ENCODE measurements around the gene S100P.

Gene S100P

GRCh38 chr4:6673660-6674499 is 19.8 kb upstream of the S100P start:
- DNase-seq: peak; percentile 90 to 92

GRCh38 chr4:6674500-6675149 is 19.1 kb upstream of the S100P start:
- DNase-seq: no peak

- DNase-seq: no peak
These were observed 16.7 kb upstream of the S100P start for GRCh38 chr4:6676722-6677558.

DNA sequence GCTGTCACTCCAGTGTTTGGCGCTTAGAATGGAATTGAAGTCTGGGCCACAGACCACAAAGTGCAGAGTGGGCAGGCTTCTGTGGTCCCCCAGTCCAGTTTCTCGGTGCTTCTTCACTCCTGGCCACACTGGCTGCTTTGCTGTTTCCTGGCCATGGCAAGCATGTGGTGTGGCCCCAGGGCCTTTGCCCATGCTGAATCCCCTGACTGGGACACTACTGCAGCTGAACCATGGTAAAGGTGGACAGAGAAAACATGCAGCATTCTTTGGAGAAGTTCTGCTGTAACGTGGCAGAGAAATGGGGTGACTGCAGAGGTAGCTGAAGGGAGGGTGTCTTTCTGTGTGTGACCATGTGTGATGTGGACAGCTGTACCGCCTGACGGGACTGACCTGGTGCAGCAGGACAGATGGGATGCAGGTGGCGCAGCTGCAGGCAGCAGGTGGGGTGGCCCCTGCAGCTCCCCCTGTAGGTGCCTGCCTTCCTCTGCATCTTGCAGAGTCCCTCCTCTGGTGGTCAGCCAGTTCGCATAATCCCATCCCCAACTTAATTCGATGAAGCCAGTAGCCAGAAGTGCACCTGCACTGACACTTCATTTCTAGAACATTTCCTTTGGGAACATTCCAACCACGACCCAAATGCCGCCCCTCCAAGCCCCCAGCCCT is 13.2 kb upstream of the S100P start:
- DNase-seq: no peak

GRCh38 chr4:6681191-6681590 is 12.5 kb upstream of the S100P start:
- DNase-seq: no peak

- no peak for DNase-seq
These were observed 10.7 kb upstream of the S100P start for GRCh38 chr4:6682862-6683590.

- no peak for DNase-seq
These were observed 9.0 kb upstream of the S100P start for GRCh38 chr4:6684656-6685055.

GRCh38 chr4:6686104-6686787 is 7.4 kb upstream of the S100P start:
- DNase-seq: no peak

GRCh38 chr4:6687947-6688878 is 5.5 kb upstream of the S100P start:
- no peak for DNase-seq

DNA sequence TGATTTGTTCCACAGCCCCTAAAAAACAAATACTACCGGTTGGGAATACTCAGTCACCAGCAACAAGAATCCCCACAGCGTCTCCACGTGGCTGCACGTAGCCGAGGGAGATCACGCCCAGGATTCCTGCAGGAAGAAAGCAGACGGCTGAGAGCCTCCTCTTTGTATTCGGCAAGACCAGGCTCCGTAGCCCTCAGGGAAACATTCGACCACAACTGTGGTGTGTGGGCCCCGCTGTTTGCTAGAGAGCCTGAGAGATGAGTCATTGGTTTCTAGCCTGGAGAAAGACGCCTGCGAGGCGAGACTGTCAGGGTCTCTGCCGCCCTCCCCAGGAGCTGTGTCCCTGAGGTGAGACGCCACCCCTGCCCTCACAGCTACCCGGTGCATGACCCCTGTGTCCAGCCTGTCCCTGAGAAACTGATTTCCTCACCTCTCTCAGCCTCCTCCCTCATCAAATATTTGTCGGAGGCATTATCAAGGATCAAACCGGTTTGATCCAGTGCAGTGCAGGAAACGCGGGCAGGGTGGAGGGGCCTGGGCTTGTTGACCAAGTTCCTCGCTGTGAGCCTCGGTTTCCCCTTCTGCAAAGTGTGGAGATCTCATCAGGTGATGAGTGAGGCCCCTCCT is 4.7 kb upstream of the S100P start:
- DNase-seq: no peak

GRCh38 chr4:6689506-6689960 is 4.1 kb upstream of the S100P start:
- no peak for DNase-seq

DNA sequence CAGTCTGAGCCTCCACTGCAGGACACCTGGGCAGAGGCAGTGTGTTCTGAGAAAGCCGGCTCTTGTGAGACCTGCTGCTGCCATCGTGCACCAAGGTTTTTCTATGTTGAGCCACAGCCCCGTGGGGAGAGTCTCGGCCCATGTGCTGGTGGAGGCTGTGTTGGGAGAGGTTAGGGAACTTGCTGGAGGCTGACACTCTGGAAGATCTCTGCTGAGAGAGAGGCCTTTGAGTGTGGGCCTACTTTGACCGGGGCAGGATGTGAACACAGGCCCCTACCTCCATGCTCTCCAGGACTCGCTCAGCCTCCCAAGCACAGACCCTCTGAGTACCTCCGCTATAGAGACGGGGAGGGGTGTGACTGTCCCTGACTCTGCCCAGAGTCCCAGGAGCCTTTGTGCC is 1.3 kb upstream of the S100P start:
- DNase-seq: no peak

DNA sequence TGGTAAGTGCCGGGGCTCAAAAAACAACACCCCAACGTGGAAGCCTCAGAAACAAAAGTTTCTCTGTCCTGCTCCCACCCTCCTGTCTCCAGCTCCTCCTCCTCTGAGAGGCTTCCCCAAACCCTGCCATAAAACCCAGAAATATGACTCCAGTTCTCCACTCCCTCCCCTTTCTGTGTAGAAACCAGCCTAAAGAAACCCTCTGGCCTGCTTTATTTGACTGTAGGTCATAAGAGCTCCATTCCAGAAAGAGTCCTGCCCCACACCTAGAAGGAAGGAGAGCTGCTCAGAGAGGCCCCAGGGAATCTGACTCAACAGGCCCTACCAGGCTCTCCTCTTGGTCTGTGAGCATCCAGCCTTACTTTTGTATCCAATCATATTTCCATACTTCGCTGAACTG is 872 bp upstream of the S100P start:
- no peak for DNase-seq

GRCh38 chr4:6694177-6694901 is 661 bp downstream of the S100P start:
- no peak for DNase-seq

- no peak for DNase-seq
These were observed 2.3 kb downstream of the S100P start for GRCh38 chr4:6695660-6696610.

- DNase-seq: no peak
These were observed 2.9 kb downstream of the S100P start for GRCh38 chr4:6696611-6697010.

- DNase-seq: no peak
These were observed 3.5 kb downstream of the S100P start for GRCh38 chr4:6697131-6697530.

GRCh38 chr4:6699388-6699787 is 5.7 kb downstream of the S100P start:
- DNase-seq: no peak

All from hippocampal formation (tissue), 2 donors.